ENCODE measurements around the gene SIM2. TPM values are rescaled to one million over a fixed set of nuclear protein-coding genes. Genes with fewer than 3 reads are reported as not detected.

Gene SIM2
- total RNA-seq, 2 experiments from 2014 or later, result not detected

GRCh38 chr21:36719614-36720013 is 20.7 kb downstream of the SIM2 start:
- intact Hi-C loops (cut with micrococcal nuclease; ENCODE audit: unreplicated experiment), result no loop called here
- no peak for TF ChIP-seq EZH2phosphoT487 (IDR thresholded peaks at IDR 0.05; ENCODE audit: borderline replicate concordance, low read depth, low read length)
- TF ChIP-seq, protein P1, sequence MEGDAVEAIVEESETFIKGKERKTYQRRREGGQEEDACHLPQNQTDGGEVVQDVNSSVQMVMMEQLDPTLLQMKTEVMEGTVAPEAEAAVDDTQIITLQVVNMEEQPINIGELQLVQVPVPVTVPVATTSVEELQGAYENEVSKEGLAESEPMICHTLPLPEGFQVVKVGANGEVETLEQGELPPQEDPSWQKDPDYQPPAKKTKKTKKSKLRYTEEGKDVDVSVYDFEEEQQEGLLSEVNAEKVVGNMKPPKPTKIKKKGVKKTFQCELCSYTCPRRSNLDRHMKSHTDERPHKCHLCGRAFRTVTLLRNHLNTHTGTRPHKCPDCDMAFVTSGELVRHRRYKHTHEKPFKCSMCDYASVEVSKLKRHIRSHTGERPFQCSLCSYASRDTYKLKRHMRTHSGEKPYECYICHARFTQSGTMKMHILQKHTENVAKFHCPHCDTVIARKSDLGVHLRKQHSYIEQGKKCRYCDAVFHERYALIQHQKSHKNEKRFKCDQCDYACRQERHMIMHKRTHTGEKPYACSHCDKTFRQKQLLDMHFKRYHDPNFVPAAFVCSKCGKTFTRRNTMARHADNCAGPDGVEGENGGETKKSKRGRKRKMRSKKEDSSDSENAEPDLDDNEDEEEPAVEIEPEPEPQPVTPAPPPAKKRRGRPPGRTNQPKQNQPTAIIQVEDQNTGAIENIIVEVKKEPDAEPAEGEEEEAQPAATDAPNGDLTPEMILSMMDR (conservative IDR thresholded peaks at IDR 0.05; ENCODE audit: low read length), result no peak
- no peak overlapping the region for H2AFZ ChIP-seq (ENCODE audit: low read length)
- no peak overlapping the region for H3K4me3 ChIP-seq (ENCODE audit: low read depth, low read length, poor library complexity, severe bottlenecking)
- ChIA-PET POLR2A (interaction anchor here (0.7 kb wide), 1 partner anchor 1960 kb away, joined by 3 read pairs; no protein-coding TSS in a partner anchor), CTCF (ENCODE audit: unreplicated experiment) (no interaction called here)
- no peaks in the 10 kb centered on the region for H3K9me2 ChIP-seq (ENCODE audit: insufficient read depth, low read length)
- DNase-seq (ENCODE audit: low spot score), result no peak
- H3K4me1 ChIP-seq (ENCODE audit: insufficient read depth, low read length, poor library complexity, severe bottlenecking), result no peaks in the 10 kb centered on the region
- no peaks in the 10 kb centered on the region for H3K36me3 ChIP-seq (ENCODE audit: insufficient read depth, low read length)
- no peaks in the 10 kb centered on the region; the same call in 1 of the 2 replicates for H4K20me1 ChIP-seq (ENCODE audit: insufficient read depth, low read length)
- no peaks in the 10 kb centered on the region for H3K9me3 ChIP-seq (ENCODE audit: low read length)
- no peak overlapping the region for H3K27ac ChIP-seq (ENCODE audit: low read depth, low read length, poor library complexity, severe bottlenecking)
- H3K4me2 ChIP-seq (ENCODE audit: low read length), result no peak overlapping the region
- no peaks in the 10 kb centered on the region for H3K79me2 ChIP-seq (ENCODE audit: insufficient read depth, low read depth, low read length)
- BruUV-seq (replicated peaks), result no TSS peak

- no peak overlapping the region for H2AFZ ChIP-seq (ENCODE audit: low read length)
- no peak overlapping the region for H3K4me2 ChIP-seq (ENCODE audit: low read length)
- no peaks in the 10 kb centered on the region for H3K9me3 ChIP-seq (ENCODE audit: low read length)
- BruUV-seq (replicated peaks), result no TSS peak
- TF ChIP-seq EZH2phosphoT487 (IDR thresholded peaks at IDR 0.05; ENCODE audit: borderline replicate concordance, low read depth, low read length), result no peak
- TF ChIP-seq, protein P1 (conservative IDR thresholded peaks at IDR 0.05; ENCODE audit: low read length), result no peak
- no peaks in the 10 kb centered on the region for H3K4me1 ChIP-seq (ENCODE audit: insufficient read depth, low read length, poor library complexity, severe bottlenecking)
- no peaks in the 10 kb centered on the region for H3K79me2 ChIP-seq (ENCODE audit: insufficient read depth, low read depth, low read length)
- no peaks in the 10 kb centered on the region; the same call in 1 of the 2 replicates for H4K20me1 ChIP-seq (ENCODE audit: insufficient read depth, low read length)
- intact Hi-C loops (cut with micrococcal nuclease; ENCODE audit: unreplicated experiment), result no loop called here
- H3K27ac ChIP-seq (ENCODE audit: low read depth, low read length, poor library complexity, severe bottlenecking), result no peak overlapping the region
- CTCF ChIA-PET (ENCODE audit: unreplicated experiment), result no interaction called here
- no peaks in the 10 kb centered on the region for H3K9me2 ChIP-seq (ENCODE audit: insufficient read depth, low read length)
- H3K4me3 ChIP-seq (ENCODE audit: low read depth, low read length, poor library complexity, severe bottlenecking), result no peak overlapping the region
- no peak for DNase-seq (ENCODE audit: low spot score)
- H3K36me3 ChIP-seq (ENCODE audit: insufficient read depth, low read length), result no peaks in the 10 kb centered on the region
- POLR2A ChIA-PET, result no interaction called here
Observed at GRCh38 chr21:36721817-36722216, 22.9 kb downstream of the SIM2 start.

- POLR2A ChIA-PET, result no interaction called here
- CTCF ChIA-PET (ENCODE audit: unreplicated experiment), result no interaction called here
- H3K36me3 ChIP-seq (ENCODE audit: insufficient read depth, low read length), result no peaks in the 10 kb centered on the region
- H3K4me2 ChIP-seq (ENCODE audit: low read length), result no peak overlapping the region
- no peak for DNase-seq (ENCODE audit: low spot score)
- no peak overlapping the region for H3K4me3 ChIP-seq (ENCODE audit: low read depth, low read length, poor library complexity, severe bottlenecking)
- intact Hi-C loops (cut with micrococcal nuclease; ENCODE audit: unreplicated experiment), result no loop called here
- no TSS peak for BruUV-seq (replicated peaks)
- H4K20me1 ChIP-seq (ENCODE audit: insufficient read depth, low read length), result no peaks in the 10 kb centered on the region
- H3K9me2 ChIP-seq (ENCODE audit: insufficient read depth, low read length), result no peaks in the 10 kb centered on the region
- H3K79me2 ChIP-seq (ENCODE audit: insufficient read depth, low read depth, low read length), result no peaks in the 10 kb centered on the region
- no peak overlapping the region for H2AFZ ChIP-seq (ENCODE audit: low read length)
- H3K9me3 ChIP-seq (ENCODE audit: low read length), result no peaks in the 10 kb centered on the region
- H3K4me1 ChIP-seq (ENCODE audit: insufficient read depth, low read length, poor library complexity, severe bottlenecking), result no peaks in the 10 kb centered on the region
- TF ChIP-seq, protein P1 (conservative IDR thresholded peaks at IDR 0.05; ENCODE audit: low read length), result no peak
- TF ChIP-seq EZH2phosphoT487 (IDR thresholded peaks at IDR 0.05; ENCODE audit: borderline replicate concordance, low read depth, low read length), result no peak
- no peak overlapping the region for H3K27ac ChIP-seq (ENCODE audit: low read depth, low read length, poor library complexity, severe bottlenecking)
Observed at GRCh38 chr21:36722370-36723368, 23.8 kb downstream of the SIM2 start.

Data from OCI-LY7 (cell line).